Left renal pelvis (tissue), 4 donors: ENCODE measurements around the gene LMO1. TPM values are rescaled to one million over a fixed set of nuclear protein-coding genes. Genes with fewer than 3 reads are reported as not detected.

ENCODE experiments used
- DNase-seq, 4 donors: peaks; one replicate each; pipeline ENCODE4 v3.0.0-alpha.2; 2013; ENCODE audit warnings: low read depth in 4 of 4, low spot score in 3 of 4
- polyA plus RNA-seq, 4 donors: library from polyadenylated mRNA; unstranded; fragments of 120-200 nt; gene quantifications; one replicate each; pipeline ENCODE4 v1.2.1, GENCODE V29; 2013; ENCODE audit not compliant: insufficient read length in 4 of 4

The LMO1 gene
- polyA plus RNA-seq, 4 donors, result 0.16 to 0.84 (median 0.53) TPM

GRCh38 chr11:8230178-8230859, 33.4 kb downstream of the LMO1 start:
- DNase-seq, result no peak

- DNase-seq, result no peak
Measured at GRCh38 chr11:8229299-8230177, 34.1 kb downstream of the LMO1 start.

- DNase-seq, result no peak
Measured at GRCh38 chr11:8228231-8228630, 35.4 kb downstream of the LMO1 start.

- DNase-seq, result no peak
Measured at GRCh38 chr11:8227156-8228152, 36.2 kb downstream of the LMO1 start.

- peak; percentile 29 to 61 (median 54) for DNase-seq
Measured at GRCh38 chr11:8225589-8226036, 38.1 kb downstream of the LMO1 start.

- DNase-seq, result no peak
Measured at GRCh38 chr11:8224711-8225110, 39.0 kb downstream of the LMO1 start.

- no peak for DNase-seq
Measured at GRCh38 chr11:8224161-8224591, 39.5 kb downstream of the LMO1 start.

GRCh38 chr11:8223513-8223900, 40.2 kb downstream of the LMO1 start:
- DNase-seq, result no peak

GRCh38 chr11:8222820-8223512, 40.7 kb downstream of the LMO1 start:
- DNase-seq, result no peak

GRCh38 chr11:8221917-8222495, 41.7 kb downstream of the LMO1 start:
- no peak for DNase-seq

- DNase-seq, result no peak
Measured at GRCh38 chr11:8221046-8221723, 42.5 kb downstream of the LMO1 start.

- DNase-seq, result no peak
Measured at GRCh38 chr11:8220261-8221045, 43.2 kb downstream of the LMO1 start.

GRCh38 chr11:8219257-8220021, 44.2 kb downstream of the LMO1 start:
- no peak for DNase-seq

GRCh38 chr11:8218840-8219239, 44.8 kb downstream of the LMO1 start:
- DNase-seq, result no peak

- no peak for DNase-seq
Measured at GRCh38 chr11:8218409-8218808, 45.3 kb downstream of the LMO1 start.

GRCh38 chr11:8217926-8218325, 45.8 kb downstream of the LMO1 start:
- no peak for DNase-seq

GRCh38 chr11:8217136-8217535, 46.5 kb downstream of the LMO1 start:
- DNase-seq, result no peak

GRCh38 chr11:8213376-8213775, 50.3 kb downstream of the LMO1 start:
- no peak for DNase-seq
